BJ (cell line): ENCODE results near the gene VRK3. TPM values are rescaled to one million over a fixed set of nuclear protein-coding genes. Genes with fewer than 3 reads are reported as not detected.

Experiments
- CTCF ChIA-PET: fragments of 350-600 bp; formaldehyde crosslinking; extraction: SDS; loops from one replicate; lab custom pipeline; 2021; ENCODE audit warnings: antibody characterized with exemption, inconsistent platforms; lab: Yijun Ruan, JAX
- POLR2A ChIA-PET: fragments of 300-600 bp; sonication (Branson Sonifier 250); formaldehyde crosslinking; extraction: SDS; loops from one replicate; lab custom pipeline; 2021; ENCODE audit warnings: antibody characterized with exemption; lab: Charles Lee
- DNase-seq: peaks from one replicate; pipeline ENCODE4 v3.0.0-alpha.2; 2011; ENCODE audit warnings: low read depth
- H3K27me3 ChIP-seq: 2 replicates; pipeline ENCODE4 v1.6.0; 2011; ENCODE audit warnings: low read length; ENCODE audit not compliant: control insufficient read depth, insufficient read depth
- H3K36me3 ChIP-seq: 2 replicates; pipeline ENCODE4 v1.5.1; 2011; ENCODE audit warnings: low read length; ENCODE audit not compliant: control insufficient read depth, insufficient read depth
- H3K4me3 ChIP-seq: 2 replicates; pipeline ENCODE4 v1.5.1; 2011; ENCODE audit warnings: low read depth, mild to moderate bottlenecking, control low read depth, low read length
- polyA plus RNA-seq: library from polyadenylated mRNA; depleted of rRNA; stranded (reverse); fragments of >200 nt; gene quantifications from 2 replicates; pipeline ENCODE4 v1.2.3, GENCODE V29; 2011
- TF ChIP-seq, protein P1 (sequence below): IDR thresholded peaks from 2 replicates; pipeline ENCODE4 v1.5.1; 2011; ENCODE audit warnings: low read depth, mild to moderate bottlenecking, control low read depth, inconsistent platforms, low read length, moderate library complexity; ENCODE audit not compliant: insufficient read depth

The VRK3 gene
- polyA plus RNA-seq, 1 experiment, result 34.1 TPM

DNA sequence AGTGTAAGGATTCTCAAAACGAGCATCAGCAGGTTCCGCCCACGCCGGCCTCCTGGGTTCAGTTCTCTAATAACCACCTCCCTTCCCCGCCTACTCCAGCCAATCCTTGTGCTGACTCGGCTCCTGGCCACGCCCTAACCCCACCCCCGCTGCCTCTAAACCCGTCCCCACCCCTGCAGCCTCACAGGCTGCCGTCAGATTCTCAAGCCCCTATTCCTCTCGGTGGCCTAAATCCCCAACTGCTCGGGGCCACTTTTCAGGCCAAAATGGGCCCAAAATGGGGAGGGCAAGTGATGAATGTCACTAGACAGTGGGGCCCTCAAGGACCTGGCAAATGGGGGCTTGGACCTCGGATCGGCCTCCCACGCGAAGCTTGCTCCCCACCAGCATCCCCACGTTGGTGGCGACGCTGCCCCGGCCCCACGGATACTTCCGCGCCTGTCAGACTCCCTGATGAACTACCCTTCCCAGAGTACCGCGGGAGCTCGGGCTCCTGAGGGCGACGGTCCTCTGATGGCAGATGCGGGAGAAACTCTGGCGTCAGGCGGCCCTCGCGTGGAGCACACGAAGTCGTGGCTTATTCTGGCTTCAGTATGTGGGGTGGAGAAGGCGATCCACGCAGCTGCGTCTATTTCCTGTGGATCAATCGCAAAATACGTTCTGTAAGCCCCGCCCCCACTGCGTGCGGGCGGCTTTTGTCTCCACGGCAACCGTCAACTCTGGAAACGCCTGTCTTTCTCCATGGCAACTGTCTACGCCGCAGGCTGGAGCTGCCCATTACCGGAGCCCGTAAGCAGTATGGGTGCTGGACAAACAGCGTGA, 25.4 kb upstream of the VRK3 start:
- ChIA-PET POLR2A (no interaction called here), CTCF (interaction anchor here (1.4 kb wide), 1 partner anchor 12 kb away, joined by 3 read pairs; no protein-coding TSS in a partner anchor)
- TF ChIP-seq, protein P1, sequence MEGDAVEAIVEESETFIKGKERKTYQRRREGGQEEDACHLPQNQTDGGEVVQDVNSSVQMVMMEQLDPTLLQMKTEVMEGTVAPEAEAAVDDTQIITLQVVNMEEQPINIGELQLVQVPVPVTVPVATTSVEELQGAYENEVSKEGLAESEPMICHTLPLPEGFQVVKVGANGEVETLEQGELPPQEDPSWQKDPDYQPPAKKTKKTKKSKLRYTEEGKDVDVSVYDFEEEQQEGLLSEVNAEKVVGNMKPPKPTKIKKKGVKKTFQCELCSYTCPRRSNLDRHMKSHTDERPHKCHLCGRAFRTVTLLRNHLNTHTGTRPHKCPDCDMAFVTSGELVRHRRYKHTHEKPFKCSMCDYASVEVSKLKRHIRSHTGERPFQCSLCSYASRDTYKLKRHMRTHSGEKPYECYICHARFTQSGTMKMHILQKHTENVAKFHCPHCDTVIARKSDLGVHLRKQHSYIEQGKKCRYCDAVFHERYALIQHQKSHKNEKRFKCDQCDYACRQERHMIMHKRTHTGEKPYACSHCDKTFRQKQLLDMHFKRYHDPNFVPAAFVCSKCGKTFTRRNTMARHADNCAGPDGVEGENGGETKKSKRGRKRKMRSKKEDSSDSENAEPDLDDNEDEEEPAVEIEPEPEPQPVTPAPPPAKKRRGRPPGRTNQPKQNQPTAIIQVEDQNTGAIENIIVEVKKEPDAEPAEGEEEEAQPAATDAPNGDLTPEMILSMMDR, result no peak

DNA sequence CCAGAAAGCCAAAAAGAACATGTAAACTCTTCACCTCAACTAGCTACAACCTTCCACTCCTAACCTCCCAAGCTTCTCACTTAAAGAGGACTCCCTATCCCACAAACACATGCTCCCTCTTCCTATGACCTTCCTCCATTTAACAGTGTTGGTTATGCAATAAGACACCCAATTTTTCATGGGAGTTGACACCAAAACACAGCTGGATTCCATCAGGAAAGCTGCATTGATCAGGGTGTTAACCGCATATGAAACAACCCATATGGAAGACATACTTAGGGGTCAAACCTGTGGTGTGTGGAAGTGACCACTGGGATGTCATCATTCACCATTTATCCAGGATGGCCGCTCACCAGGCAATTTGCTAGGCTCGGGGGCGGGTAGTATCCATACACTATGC, 22.5 kb upstream of the VRK3 start:
- TF ChIP-seq, protein P1, result no peak
- Histone ChIP-seq H3K4me3 (no peak overlapping the region), H3K36me3 (peaks cover 19% of the 10 kb centered on the region), H3K27me3 (no peaks in the 10 kb centered on the region)
- CTCF ChIA-PET, result interaction anchor here (0.5 kb wide), 1 partner anchor 108 kb away, joined by 3 read pairs; no protein-coding TSS in a partner anchor
- POLR2A ChIA-PET, result no interaction called here
- DNase-seq, result no peak

More for the DNA sequence above, 25.4 kb upstream of the VRK3 start:
- peak overlapping the region; percentile 46 for H3K4me3 ChIP-seq
- peak; percentile 36 for DNase-seq
- no peaks in the 10 kb centered on the region for H3K27me3 ChIP-seq
- peaks cover 4% of the 10 kb centered on the region for H3K36me3 ChIP-seq

DNA sequence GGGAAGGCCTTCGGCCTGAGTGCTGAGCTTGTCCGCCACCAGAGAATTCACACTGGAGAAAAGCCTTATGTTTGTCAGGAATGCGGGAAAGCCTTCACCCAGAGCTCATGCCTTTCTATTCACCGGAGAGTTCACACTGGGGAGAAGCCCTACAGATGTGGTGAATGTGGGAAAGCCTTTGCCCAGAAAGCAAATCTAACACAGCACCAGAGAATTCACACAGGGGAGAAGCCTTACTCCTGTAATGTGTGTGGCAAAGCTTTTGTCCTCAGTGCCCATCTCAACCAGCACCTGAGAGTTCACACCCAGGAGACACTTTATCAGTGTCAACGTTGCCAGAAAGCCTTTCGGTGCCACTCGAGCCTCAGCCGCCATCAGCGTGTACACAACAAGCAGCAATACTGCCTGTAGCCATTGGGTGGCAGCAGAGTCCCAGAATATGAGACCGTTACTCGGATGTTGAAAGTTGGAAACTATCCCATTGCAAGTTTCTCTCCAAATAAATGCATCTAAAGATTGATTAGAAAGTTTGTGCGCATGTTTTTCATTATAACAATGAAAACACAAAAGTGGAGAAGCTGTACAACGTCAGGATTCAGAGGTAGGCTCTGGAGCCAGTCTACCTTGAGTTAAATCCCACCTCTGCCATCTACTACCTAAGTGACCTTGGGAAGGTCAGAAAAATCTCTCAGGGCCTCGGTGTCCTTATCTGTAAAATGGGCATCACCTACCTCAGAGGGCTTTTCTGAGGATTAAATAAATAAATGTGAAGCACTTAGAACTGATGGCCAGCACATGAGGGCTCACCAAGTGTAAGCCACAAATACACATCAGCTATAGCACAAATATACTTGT, 21.7 kb upstream of the VRK3 start:
- DNase-seq, result no peak
- H3K27me3 ChIP-seq, result no peaks in the 10 kb centered on the region
- TF ChIP-seq, protein P1, result peak; percentile 55
- H3K36me3 ChIP-seq, result peaks cover 26% of the 10 kb centered on the region
- ChIA-PET CTCF (interaction anchor here (1.2 kb wide), 1 partner anchor 20 kb away, joined by 4 read pairs; no protein-coding TSS in a partner anchor), POLR2A (no interaction called here)
- no peak overlapping the region for H3K4me3 ChIP-seq

DNA sequence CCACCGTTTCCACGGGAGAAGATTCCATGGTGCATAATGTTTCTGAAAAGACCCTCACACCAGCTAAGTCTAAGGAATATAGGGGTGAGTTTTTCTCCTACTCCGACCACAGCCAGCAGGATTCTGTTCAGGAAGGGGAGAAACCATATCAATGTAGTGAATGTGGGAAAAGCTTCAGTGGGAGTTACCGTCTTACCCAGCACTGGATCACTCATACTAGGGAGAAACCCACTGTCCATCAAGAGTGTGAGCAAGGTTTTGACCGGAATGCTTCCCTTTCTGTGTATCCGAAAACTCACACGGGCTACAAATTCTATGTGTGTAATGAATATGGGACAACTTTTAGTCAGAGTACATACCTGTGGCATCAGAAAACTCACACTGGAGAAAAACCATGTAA, 19.8 kb upstream of the VRK3 start:
- CTCF ChIA-PET, result no interaction called here
- Histone ChIP-seq H3K27me3 (no peaks in the 10 kb centered on the region), H3K4me3 (no peak overlapping the region), H3K36me3 (peaks cover 41% of the 10 kb centered on the region)
- TF ChIP-seq, protein P1, result no peak
- DNase-seq, result no peak
- POLR2A ChIA-PET, result no interaction called here

DNA sequence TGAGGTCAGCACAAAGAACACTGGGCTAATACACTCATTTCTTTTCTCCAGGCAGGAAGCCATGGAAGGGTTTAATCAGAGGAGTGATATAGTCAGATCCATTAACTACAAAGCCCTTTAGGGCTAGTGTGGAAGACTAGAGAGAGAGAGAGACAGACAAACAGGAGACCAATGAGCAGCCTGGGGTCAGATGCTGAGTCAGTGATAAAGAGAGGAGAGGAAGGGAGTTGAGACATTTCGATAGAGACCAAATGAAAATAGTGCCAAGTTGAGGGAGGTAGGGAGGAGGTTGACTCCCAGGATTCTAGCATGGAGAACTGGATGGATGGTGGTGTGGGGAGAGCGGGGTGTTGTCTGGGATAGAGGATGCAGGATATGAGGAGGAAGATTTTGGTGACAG, 18.8 kb upstream of the VRK3 start:
- DNase-seq, result no peak
- TF ChIP-seq, protein P1, result no peak
- CTCF ChIA-PET, result no interaction called here
- H3K36me3 ChIP-seq, result peaks cover 49% of the 10 kb centered on the region
- POLR2A ChIA-PET, result no interaction called here
- no peak overlapping the region for H3K4me3 ChIP-seq
- no peaks in the 10 kb centered on the region for H3K27me3 ChIP-seq
